ENCODE results near the gene CEACAM8.
"Not testable (repeated sequence)": the region's sequence is repeated elsewhere in the genome, so short reads cannot be mapped to it uniquely, and the experiment has no call there.

CEACAM8 gene

DNA sequence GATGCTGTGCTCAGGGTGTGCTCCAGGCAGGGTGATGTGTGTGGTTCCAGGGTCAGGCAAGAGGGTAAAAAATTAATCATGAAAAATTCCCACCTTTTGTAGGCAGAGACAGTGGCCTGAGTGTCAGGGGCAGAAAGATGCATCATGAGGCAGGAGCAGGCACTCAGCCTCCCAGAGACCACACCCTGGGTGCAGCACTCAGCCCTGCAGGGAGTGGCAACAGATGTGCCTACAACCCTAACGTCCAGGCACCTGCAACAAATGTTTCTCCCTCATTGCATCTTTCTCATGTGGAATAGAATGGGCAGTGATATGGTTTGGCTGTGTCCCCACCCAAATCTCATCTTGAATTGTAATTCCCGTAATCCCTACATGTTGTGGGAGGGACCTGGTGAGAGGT lies 46.8 kb downstream of the CEACAM8 start:
- TF ChIP-seq, protein P1, sequence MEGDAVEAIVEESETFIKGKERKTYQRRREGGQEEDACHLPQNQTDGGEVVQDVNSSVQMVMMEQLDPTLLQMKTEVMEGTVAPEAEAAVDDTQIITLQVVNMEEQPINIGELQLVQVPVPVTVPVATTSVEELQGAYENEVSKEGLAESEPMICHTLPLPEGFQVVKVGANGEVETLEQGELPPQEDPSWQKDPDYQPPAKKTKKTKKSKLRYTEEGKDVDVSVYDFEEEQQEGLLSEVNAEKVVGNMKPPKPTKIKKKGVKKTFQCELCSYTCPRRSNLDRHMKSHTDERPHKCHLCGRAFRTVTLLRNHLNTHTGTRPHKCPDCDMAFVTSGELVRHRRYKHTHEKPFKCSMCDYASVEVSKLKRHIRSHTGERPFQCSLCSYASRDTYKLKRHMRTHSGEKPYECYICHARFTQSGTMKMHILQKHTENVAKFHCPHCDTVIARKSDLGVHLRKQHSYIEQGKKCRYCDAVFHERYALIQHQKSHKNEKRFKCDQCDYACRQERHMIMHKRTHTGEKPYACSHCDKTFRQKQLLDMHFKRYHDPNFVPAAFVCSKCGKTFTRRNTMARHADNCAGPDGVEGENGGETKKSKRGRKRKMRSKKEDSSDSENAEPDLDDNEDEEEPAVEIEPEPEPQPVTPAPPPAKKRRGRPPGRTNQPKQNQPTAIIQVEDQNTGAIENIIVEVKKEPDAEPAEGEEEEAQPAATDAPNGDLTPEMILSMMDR (conservative IDR thresholded peaks at IDR 0.05): no peak
- no peak overlapping the region for H3K27ac ChIP-seq

- TF ChIP-seq, protein P1 (conservative IDR thresholded peaks at IDR 0.05): no peak
- no peak overlapping the region for H3K27ac ChIP-seq
These were observed 47.8 kb downstream of the CEACAM8 start for GRCh38 chr19:42546831-42547500.

- TF ChIP-seq, protein P1 (conservative IDR thresholded peaks at IDR 0.05): no peak
- no peak overlapping the region for H3K27ac ChIP-seq
These were observed 50.6 kb downstream of the CEACAM8 start for GRCh38 chr19:42544146-42544545.

DNA sequence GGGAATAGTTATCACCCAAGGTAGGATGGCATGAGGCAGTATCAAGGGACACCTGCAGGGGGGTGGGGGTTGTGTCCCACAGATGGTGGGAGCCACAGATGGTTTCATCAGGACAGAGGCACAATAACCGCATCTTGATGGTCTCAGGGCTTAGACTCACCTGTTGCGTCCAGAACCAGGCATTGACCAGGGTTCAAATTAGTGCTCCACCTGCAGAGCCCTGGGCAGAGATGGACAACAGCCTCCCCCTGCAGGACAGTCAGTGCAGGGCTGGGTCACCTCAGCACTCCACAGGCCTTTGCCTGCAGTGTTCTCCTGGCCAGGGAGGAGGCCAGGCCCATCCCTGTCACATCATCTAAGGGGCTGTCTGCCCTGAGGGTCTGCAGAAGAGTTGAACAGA lies 51.9 kb downstream of the CEACAM8 start:
- TF ChIP-seq, protein P1 (conservative IDR thresholded peaks at IDR 0.05): no peak
- H3K27ac ChIP-seq: no peak overlapping the region

DNA sequence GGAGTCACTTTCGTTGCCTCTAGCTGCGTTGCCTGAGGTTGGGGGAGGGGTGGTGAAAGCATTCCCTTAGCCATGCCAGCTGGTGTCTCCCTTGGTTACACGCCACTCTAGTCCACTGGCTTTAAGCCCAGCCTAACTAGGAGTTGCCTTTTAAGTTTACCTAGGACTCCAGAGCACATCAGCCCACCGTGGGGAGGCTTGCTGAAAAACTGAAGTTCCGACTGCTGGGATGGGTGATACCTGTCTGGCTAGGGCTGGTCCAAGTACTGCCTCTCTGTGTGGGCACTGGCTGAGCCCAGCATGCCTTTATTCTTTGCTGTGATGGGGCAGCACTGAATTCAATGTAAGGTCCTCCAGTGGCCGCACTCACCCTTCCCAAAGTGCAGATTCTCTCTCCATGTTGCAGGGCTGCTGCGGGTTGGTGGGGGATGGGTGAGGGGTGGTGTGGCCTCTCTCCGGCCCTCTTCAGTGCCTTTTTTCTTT lies 54.6 kb downstream of the CEACAM8 start:
- TF ChIP-seq, protein P1 (conservative IDR thresholded peaks at IDR 0.05): no peak
- no peak overlapping the region for H3K27ac ChIP-seq

DNA sequence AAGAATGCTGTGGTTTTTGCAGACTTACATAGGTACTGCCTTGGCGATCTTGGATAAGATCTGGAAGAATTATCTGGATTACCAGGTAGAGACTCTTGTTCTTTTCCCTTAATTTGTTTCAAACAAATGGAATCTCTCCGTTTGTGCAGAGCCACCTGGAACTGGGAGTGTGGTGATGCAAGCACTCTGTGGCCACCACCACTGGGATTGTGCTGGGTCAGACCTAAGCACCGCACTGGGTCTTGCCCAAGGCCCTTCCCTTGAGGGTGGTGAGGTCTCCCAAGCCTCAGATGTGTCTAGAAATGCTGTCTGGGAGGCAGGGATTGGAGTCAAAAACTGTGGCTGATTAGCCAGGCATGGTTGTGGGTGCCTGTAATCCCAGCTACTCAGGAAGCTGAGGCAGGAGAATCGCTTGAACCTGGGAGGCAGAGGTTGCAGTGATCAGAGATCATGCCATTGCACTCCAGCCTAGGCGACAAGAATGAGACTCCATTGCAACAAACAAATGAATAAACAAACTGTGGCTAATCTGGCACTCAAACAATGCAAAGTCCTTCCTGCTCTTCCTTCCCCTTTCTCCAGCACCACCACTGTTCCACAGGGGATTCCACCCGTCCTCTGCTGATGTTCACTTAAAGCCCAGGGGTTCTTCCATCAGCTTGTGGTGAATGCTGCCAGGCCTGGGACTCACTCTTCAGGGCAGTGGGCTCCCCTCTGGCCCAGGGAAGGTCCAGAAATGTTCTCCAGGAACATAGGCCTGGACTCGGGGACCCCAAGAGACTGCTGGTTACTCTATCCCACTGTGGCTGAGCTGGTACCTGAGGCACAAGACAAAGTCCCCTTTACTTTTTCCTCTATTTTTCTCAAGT lies 55.6 kb downstream of the CEACAM8 start:
- TF ChIP-seq, protein P1 (conservative IDR thresholded peaks at IDR 0.05): no peak

GRCh38 chr19:42535276-42535675 lies 59.4 kb downstream of the CEACAM8 start:
- not testable (repeated sequence) for H3K27ac ChIP-seq

More for the DNA sequence above, 55.6 kb downstream of the CEACAM8 start:
- no peak overlapping the region for H3K27ac ChIP-seq
